SJSA1 (cell line): Measurements from ENCODE around the gene PPM1N. TPM values are rescaled to one million over a fixed set of nuclear protein-coding genes. Genes with fewer than 3 reads are reported as not detected.
A peak's percentile ranks its signal among the peaks of the same experiment; 100 is the strongest.

ENCODE experiments used
- DNase-seq, 2 experiments: peaks; one replicate each; pipeline ENCODE4 v3.0.0-alpha.2; 2015 to 2020; ENCODE audit warnings: low spot score in 2 of 2, low read depth in 1 of 2
- H3K27ac ChIP-seq: fragments of 250-450 bp; sonication (Bioruptor Pico); 2 replicates; pipeline ENCODE4 v1.5.1; 2020; ENCODE audit warnings: mild to moderate bottlenecking, moderate library complexity
- H3K27me3 ChIP-seq: fragments of 250-450 bp; sonication (Bioruptor Pico); replicated peaks from 2 replicates; pipeline ENCODE4 v1.5.1; 2020; ENCODE audit warnings: mild to moderate bottlenecking, moderate library complexity
- H3K36me3 ChIP-seq: fragments of 250-450 bp; sonication (Bioruptor Pico); 2 replicates; pipeline ENCODE4 v1.5.1; 2020; ENCODE audit warnings: mild to moderate bottlenecking
- H3K4me1 ChIP-seq: fragments of 250-450 bp; sonication (Bioruptor Pico); replicated peaks from 2 replicates; pipeline ENCODE4 v1.6.1; 2021; ENCODE audit warnings: mild to moderate bottlenecking
- H3K4me3 ChIP-seq: fragments of 250-450 bp; sonication (Bioruptor Pico); 2 replicates; pipeline ENCODE4 v1.5.1; 2020; ENCODE audit warnings: mild to moderate bottlenecking
- H3K9me3 ChIP-seq: fragments of 250-450 bp; sonication (Bioruptor Pico); replicated peaks from 2 replicates; pipeline ENCODE4 v1.5.1; 2020; ENCODE audit warnings: mild to moderate bottlenecking
- total RNA-seq: library from RNA; depleted of rRNA; stranded (reverse); fragments of >200 nt; shearing (Covaris generic); gene quantifications from 2 replicates; pipeline ENCODE4 v1.2.3, GENCODE V29; 2014

The PPM1N gene
- total RNA-seq, 1 experiment from 2014 or later = 0.29 TPM

GRCh38 chr19:45489216-45489855 lies 8.9 kb upstream of the PPM1N start:
- no peak overlapping the region for H3K4me3 ChIP-seq
- no peaks in the 10 kb centered on the region for H3K27me3 ChIP-seq
- DNase-seq = no peak
- H3K9me3 ChIP-seq = 0 out of 2 replicates have a peak, but pooled peaks cover 3% of the 10 kb centered on the region
- H3K4me1 ChIP-seq = peaks cover 3% of the 10 kb centered on the region; the same call in 1 of the 2 replicates
- no peak overlapping the region for H3K27ac ChIP-seq
- H3K36me3 ChIP-seq = no peaks in the 10 kb centered on the region

GRCh38 chr19:45492137-45492626 lies 6.1 kb upstream of the PPM1N start:
- no peak for DNase-seq
- peaks cover 11% of the 10 kb centered on the region for H3K4me1 ChIP-seq
- peaks cover 4% of the 10 kb centered on the region; the same call in 1 of the 2 replicates for H3K36me3 ChIP-seq
- H3K9me3 ChIP-seq = 0 out of 2 replicates have a peak, but pooled peaks cover 8% of the 10 kb centered on the region
- H3K27ac ChIP-seq = no peak overlapping the region
- H3K27me3 ChIP-seq = no peaks in the 10 kb centered on the region; the same call in 1 of the 2 replicates
- H3K4me3 ChIP-seq = no peak overlapping the region

- Histone ChIP-seq H3K36me3 (peaks cover 4% of the 10 kb centered on the region; the same call in 1 of the 2 replicates), H3K27me3 (no peaks in the 10 kb centered on the region; the same call in 1 of the 2 replicates), H3K4me1 (peaks cover 12% of the 10 kb centered on the region), H3K9me3 (0 out of 2 replicates have a peak, but pooled peaks cover 8% of the 10 kb centered on the region), H3K4me3 (peak overlapping the region; percentile 33), H3K27ac (no peak overlapping the region)
- peak in 1 of 2 experiments; percentile 56 for DNase-seq
Observed at GRCh38 chr19:45492627-45493470, 5.4 kb upstream of the PPM1N start.

- Histone ChIP-seq H3K36me3 (peaks cover 4% of the 10 kb centered on the region; the same call in 1 of the 2 replicates), H3K4me1 (peaks cover 24% of the 10 kb centered on the region), H3K9me3 (0 out of 2 replicates have a peak, but pooled peaks cover 8% of the 10 kb centered on the region), H3K27me3 (peaks cover 12% of the 10 kb centered on the region), H3K4me3 (no peak overlapping the region), H3K27ac (no peak overlapping the region)
- DNase-seq = no peak
Observed at GRCh38 chr19:45494261-45494916, 3.9 kb upstream of the PPM1N start.

- Histone ChIP-seq H3K4me3 (no peak overlapping the region), H3K27me3 (peaks cover 12% of the 10 kb centered on the region), H3K9me3 (0 out of 2 replicates have a peak, but pooled peaks cover 8% of the 10 kb centered on the region), H3K27ac (no peak overlapping the region), H3K36me3 (peaks cover 4% of the 10 kb centered on the region; the same call in 1 of the 2 replicates), H3K4me1 (peaks cover 24% of the 10 kb centered on the region)
- no peak for DNase-seq
Observed at GRCh38 chr19:45495178-45495577, 3.1 kb upstream of the PPM1N start.

GRCh38 chr19:45496349-45496953 lies 1.8 kb upstream of the PPM1N start:
- Histone ChIP-seq H3K4me3 (peak overlapping the region; percentile 54), H3K27me3 (peaks cover 12% of the 10 kb centered on the region), H3K36me3 (peaks cover 4% of the 10 kb centered on the region; the same call in 1 of the 2 replicates), H3K4me1 (peaks cover 24% of the 10 kb centered on the region), H3K27ac (no peak overlapping the region), H3K9me3 (0 out of 2 replicates have a peak, but pooled peaks cover 8% of the 10 kb centered on the region)
- DNase-seq = no peak

GRCh38 chr19:45497791-45498190 lies 452 bp upstream of the PPM1N start:
- Histone ChIP-seq H3K9me3 (0 out of 2 replicates have a peak, but pooled peaks cover 8% of the 10 kb centered on the region), H3K27me3 (peaks cover 12% of the 10 kb centered on the region), H3K36me3 (peaks cover 4% of the 10 kb centered on the region; the same call in 1 of the 2 replicates), H3K4me1 (peaks cover 24% of the 10 kb centered on the region), H3K27ac (no peak overlapping the region), H3K4me3 (no peak overlapping the region)
- no peak for DNase-seq

GRCh38 chr19:45499196-45500180 lies 1.2 kb downstream of the PPM1N start:
- Histone ChIP-seq H3K36me3 (peaks cover 4% of the 10 kb centered on the region; the same call in 1 of the 2 replicates), H3K27me3 (peaks cover 12% of the 10 kb centered on the region), H3K27ac (no peak overlapping the region), H3K4me1 (peaks cover 24% of the 10 kb centered on the region), H3K9me3 (0 out of 2 replicates have a peak, but pooled peaks cover 5% of the 10 kb centered on the region), H3K4me3 (no peak overlapping the region)
- no peak for DNase-seq

- Histone ChIP-seq H3K4me3 (no peak overlapping the region), H3K27me3 (peaks cover 12% of the 10 kb centered on the region), H3K27ac (no peak overlapping the region), H3K4me1 (peaks cover 32% of the 10 kb centered on the region), H3K36me3 (peaks cover 4% of the 10 kb centered on the region; the same call in 1 of the 2 replicates), H3K9me3 (0 out of 2 replicates have a peak, but pooled peaks cover 5% of the 10 kb centered on the region)
- DNase-seq = no peak
Observed at GRCh38 chr19:45500918-45501729, 2.9 kb downstream of the PPM1N start.

- H3K36me3 ChIP-seq = peaks cover under 1% of the 10 kb centered on the region; the same call in 1 of the 2 replicates
- peaks cover 12% of the 10 kb centered on the region for H3K27me3 ChIP-seq
- no peak for DNase-seq
- H3K9me3 ChIP-seq = 0 out of 2 replicates have a peak, but pooled peaks cover under 1% of the 10 kb centered on the region
- H3K4me1 ChIP-seq = peaks cover 29% of the 10 kb centered on the region
- no peak overlapping the region for H3K4me3 ChIP-seq
- H3K27ac ChIP-seq = no peak overlapping the region
Observed at GRCh38 chr19:45501730-45502014, 3.4 kb downstream of the PPM1N start.

- Histone ChIP-seq H3K4me3 (no peak overlapping the region), H3K27me3 (peaks cover 12% of the 10 kb centered on the region), H3K27ac (no peak overlapping the region), H3K9me3 (no peaks in the 10 kb centered on the region), H3K4me1 (peaks cover 27% of the 10 kb centered on the region), H3K36me3 (no peaks in the 10 kb centered on the region)
- DNase-seq = no peak
Observed at GRCh38 chr19:45502111-45502510, 3.9 kb downstream of the PPM1N start.
